Astrocyte (in vitro differentiated cells and primary cell): Measurements from ENCODE around the gene L1TD1.

Experiments used
- CTCF ChIP-seq: IDR thresholded peaks from 2 replicates; pipeline ENCODE4 v1.5.1; 2011; ENCODE audit warnings: low read depth, mild to moderate bottlenecking, inconsistent platforms, low read length, moderate library complexity; ENCODE audit not compliant: insufficient read depth
- EZH2 ChIP-seq: IDR thresholded peaks from 2 replicates; pipeline ENCODE4 v1.6.1; 2012; ENCODE audit warnings: mild to moderate bottlenecking, low read length, inconsistent platforms; ENCODE audit not compliant: insufficient read depth

GRCh38 chr1:62224182-62224581, 29.5 kb downstream of the L1TD1 start:
- TF ChIP-seq CTCF = no peak
- TF ChIP-seq EZH2 = no peak
